ENCODE measurements around the gene FERMT3. TPM values are rescaled to one million over a fixed set of nuclear protein-coding genes. Genes with fewer than 3 reads are reported as not detected.

Gene FERMT3
- total and polyA plus RNA-seq, 2 of the 13 experiments (the other 11 are each of a cell fraction or from before 2014, with no cell fraction given): 0.29 TPM; not detected in 1

DNA sequence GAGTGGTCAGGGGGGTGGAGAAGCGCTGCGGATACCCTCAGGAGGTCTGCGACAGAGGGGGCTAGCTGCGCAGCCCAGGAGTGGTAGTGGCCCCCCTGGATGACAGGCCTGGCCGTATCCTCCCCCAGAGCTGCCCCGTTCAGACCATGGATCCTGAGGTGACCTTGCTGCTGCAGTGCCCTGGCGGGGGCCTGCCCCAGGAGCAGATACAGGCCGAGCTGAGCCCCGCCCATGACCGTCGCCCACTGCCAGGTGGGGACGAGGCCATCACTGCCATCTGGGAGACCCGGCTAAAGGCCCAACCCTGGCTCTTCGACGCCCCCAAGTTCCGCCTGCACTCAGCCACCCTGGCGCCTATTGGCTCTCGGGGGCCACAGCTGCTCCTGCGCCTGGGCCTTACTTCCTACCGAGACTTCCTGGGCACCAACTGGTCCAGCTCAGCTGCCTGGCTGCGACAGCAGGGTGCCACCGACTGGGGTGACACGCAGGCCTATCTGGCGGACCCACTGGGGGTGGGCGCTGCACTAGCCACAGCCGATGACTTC is 20.1 kb downstream of the FERMT3 start (continued):
- TF ChIP-seq ZNF335 (CRISPR knock-in tag; IDR thresholded peaks at IDR 0.05) (no peak), NR2F1 (CRISPR knock-in tag; IDR thresholded peaks at IDR 0.05) (no peak), SRSF1 (optimal IDR thresholded peaks at IDR 0.05; ENCODE audit: low read depth, low read length) (no peak), ZSCAN29 (CRISPR knock-in tag; conservative IDR thresholded peaks at IDR 0.05) (no peak), ZNF343 (CRISPR knock-in tag; IDR thresholded peaks at IDR 0.05) (no peak), ZNF552 (CRISPR knock-in tag; IDR thresholded peaks at IDR 0.05; ENCODE audit: borderline replicate concordance) (no peak), SMC3 (IDR thresholded peaks at IDR 0.05; ENCODE audit: low read length) (no peak), RFXANK (CRISPR knock-in tag; IDR thresholded peaks at IDR 0.05) (no peak), ATRX (CRISPR knock-in tag; IDR thresholded peaks at IDR 0.05; ENCODE audit: borderline replicate concordance) (no peak), MIXL1 (CRISPR knock-in tag; IDR thresholded peaks at IDR 0.05) (no peak), MAFK (conservative IDR thresholded peaks at IDR 0.05 in 1 of 2, IDR thresholded peaks at IDR 0.05 in 1 of 2; ENCODE audit: low read length in 2 of 2) (no peak), ZNF879 (CRISPR knock-in tag; IDR thresholded peaks at IDR 0.05) (no peak), ZNF251 (CRISPR knock-in tag; IDR thresholded peaks at IDR 0.05) (no peak), RBAK (CRISPR knock-in tag; IDR thresholded peaks at IDR 0.05) (no peak), STAT5B (CRISPR knock-in tag; IDR thresholded peaks at IDR 0.05) (no peak)
- TF ChIP-seq, protein P1, sequence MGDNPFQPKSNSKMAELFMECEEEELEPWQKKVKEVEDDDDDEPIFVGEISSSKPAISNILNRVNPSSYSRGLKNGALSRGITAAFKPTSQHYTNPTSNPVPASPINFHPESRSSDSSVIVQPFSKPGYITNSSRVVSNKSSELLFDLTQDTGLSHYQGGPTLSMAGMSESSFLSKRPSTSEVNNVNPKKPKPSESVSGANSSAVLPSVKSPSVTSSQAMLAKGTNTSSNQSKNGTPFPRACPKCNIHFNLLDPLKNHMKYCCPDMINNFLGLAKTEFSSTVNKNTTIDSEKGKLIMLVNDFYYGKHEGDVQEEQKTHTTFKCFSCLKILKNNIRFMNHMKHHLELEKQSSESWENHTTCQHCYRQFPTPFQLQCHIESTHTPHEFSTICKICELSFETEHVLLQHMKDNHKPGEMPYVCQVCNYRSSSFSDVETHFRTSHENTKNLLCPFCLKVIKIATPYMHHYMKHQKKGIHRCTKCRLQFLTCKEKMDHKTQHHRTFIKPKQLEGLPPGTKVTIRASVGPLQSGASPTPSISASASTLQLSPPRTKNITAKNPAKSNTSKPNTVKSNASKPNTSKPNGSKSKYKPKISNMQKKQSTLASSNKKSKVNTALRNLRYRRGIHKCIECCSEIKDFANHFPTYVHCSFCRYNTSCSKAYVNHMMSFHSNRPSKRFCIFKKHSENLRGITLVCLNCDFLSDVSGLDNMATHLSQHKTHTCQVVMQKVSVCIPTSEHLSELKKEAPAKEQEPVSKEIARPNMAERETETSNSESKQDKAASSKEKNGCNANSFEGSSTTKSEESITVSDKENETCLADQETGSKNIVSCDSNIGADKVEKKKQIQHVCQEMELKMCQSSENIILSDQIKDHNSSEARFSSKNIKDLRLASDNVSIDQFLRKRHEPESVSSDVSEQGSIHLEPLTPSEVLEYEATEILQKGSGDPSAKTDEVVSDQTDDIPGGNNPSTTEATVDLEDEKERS (CRISPR knock-in tag; IDR thresholded peaks at IDR 0.05): no peak
- TF ChIP-seq, protein P2, sequence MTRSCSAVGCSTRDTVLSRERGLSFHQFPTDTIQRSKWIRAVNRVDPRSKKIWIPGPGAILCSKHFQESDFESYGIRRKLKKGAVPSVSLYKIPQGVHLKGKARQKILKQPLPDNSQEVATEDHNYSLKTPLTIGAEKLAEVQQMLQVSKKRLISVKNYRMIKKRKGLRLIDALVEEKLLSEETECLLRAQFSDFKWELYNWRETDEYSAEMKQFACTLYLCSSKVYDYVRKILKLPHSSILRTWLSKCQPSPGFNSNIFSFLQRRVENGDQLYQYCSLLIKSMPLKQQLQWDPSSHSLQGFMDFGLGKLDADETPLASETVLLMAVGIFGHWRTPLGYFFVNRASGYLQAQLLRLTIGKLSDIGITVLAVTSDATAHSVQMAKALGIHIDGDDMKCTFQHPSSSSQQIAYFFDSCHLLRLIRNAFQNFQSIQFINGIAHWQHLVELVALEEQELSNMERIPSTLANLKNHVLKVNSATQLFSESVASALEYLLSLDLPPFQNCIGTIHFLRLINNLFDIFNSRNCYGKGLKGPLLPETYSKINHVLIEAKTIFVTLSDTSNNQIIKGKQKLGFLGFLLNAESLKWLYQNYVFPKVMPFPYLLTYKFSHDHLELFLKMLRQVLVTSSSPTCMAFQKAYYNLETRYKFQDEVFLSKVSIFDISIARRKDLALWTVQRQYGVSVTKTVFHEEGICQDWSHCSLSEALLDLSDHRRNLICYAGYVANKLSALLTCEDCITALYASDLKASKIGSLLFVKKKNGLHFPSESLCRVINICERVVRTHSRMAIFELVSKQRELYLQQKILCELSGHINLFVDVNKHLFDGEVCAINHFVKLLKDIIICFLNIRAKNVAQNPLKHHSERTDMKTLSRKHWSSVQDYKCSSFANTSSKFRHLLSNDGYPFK (CRISPR knock-in tag; IDR thresholded peaks at IDR 0.05; ENCODE audit: borderline replicate concordance): peak; percentile 65; the same call in 1 of the 2 replicates
- TF ChIP-seq, protein P3, sequence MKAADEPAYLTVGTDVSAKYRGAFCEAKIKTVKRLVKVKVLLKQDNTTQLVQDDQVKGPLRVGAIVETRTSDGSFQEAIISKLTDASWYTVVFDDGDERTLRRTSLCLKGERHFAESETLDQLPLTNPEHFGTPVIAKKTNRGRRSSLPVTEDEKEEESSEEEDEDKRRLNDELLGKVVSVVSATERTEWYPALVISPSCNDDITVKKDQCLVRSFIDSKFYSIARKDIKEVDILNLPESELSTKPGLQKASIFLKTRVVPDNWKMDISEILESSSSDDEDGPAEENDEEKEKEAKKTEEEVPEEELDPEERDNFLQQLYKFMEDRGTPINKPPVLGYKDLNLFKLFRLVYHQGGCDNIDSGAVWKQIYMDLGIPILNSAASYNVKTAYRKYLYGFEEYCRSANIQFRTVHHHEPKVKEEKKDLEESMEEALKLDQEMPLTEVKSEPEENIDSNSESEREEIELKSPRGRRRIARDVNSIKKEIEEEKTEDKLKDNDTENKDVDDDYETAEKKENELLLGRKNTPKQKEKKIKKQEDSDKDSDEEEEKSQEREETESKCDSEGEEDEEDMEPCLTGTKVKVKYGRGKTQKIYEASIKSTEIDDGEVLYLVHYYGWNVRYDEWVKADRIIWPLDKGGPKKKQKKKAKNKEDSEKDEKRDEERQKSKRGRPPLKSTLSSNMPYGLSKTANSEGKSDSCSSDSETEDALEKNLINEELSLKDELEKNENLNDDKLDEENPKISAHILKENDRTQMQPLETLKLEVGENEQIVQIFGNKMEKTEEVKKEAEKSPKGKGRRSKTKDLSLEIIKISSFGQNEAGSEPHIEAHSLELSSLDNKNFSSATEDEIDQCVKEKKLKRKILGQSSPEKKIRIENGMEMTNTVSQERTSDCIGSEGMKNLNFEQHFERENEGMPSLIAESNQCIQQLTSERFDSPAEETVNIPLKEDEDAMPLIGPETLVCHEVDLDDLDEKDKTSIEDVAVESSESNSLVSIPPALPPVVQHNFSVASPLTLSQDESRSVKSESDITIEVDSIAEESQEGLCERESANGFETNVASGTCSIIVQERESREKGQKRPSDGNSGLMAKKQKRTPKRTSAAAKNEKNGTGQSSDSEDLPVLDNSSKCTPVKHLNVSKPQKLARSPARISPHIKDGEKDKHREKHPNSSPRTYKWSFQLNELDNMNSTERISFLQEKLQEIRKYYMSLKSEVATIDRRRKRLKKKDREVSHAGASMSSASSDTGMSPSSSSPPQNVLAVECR (CRISPR knock-in tag; IDR thresholded peaks at IDR 0.05; ENCODE audit: borderline replicate concordance): peak; percentile 52; the same call in 1 of the 2 replicates
